ENCODE results near the gene NUDCD3. TPM values are rescaled to one million over a fixed set of nuclear protein-coding genes. Genes with fewer than 3 reads are reported as not detected.

Gene NUDCD3
- total RNA-seq, 1 experiment from 2014 or later, result 94.6 TPM

DNA sequence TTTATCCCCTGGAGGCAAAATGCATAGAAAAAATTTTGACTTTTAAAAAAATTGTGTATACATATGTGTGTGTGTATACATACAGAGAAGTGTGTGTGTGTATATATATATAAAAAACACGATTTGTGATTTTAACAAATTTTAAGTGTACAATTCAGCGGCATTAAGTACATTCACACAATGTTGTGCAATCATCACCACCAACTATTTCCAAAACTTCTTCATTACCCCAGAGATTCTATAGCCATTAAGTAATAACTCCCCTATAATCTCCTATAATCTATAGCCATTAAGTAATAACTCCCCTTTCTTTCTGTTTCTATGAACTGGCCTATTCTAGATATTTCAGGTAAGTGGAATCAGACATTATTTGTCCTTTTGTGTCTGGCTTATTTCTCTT lies 144.4 kb downstream of the NUDCD3 start:
- Histone ChIP-seq H2AFZ (ENCODE audit: low read depth, low read length, poor library complexity, severe bottlenecking) (no peak overlapping the region), H3K36me3 (ENCODE audit: control insufficient read depth in 1 of 2, insufficient read depth in 2 of 2, low read length in 2 of 2) (no peaks in the 10 kb centered on the region), H3K9ac (ENCODE audit: low read length) (no peak overlapping the region), H3K4me3 (replicated peaks in 1 of 2; ENCODE audit: low read depth in 1 of 2, low read length in 2 of 2) (no peak overlapping the region), H3K4me2 (ENCODE audit: low read length) (no peak overlapping the region), H3K27me3 (ENCODE audit: insufficient read depth, low read length) (0 out of 2 replicates have a peak, but pooled peaks cover 7% of the 10 kb centered on the region), H3K9me2 (ENCODE audit: insufficient read depth) (no peaks in the 10 kb centered on the region), H3K4me1 (ENCODE audit: control insufficient read depth in 1 of 2, insufficient read depth in 2 of 2, low read length in 2 of 2) (no peaks in the 10 kb centered on the region), H3K27ac (ENCODE audit: low read depth, low read length) (no peak overlapping the region), H4K20me1 (ENCODE audit: insufficient read depth) (no peaks in the 10 kb centered on the region), H3K9me3 (ENCODE audit: control insufficient read depth in 1 of 2, insufficient read depth in 1 of 2, low read depth in 1 of 2, low read length in 2 of 2) (no peaks in the 10 kb centered on the region; a peak in 1 of 4 replicates), H3K79me2 (ENCODE audit: insufficient read depth, low read length) (no peaks in the 10 kb centered on the region)
- POLR2A ChIA-PET, result no interaction called here
- RAD21 ChIA-PET (ENCODE audit: low non-redundant PET in 1 of 2, low total read pairs in 2 of 2, uncharacterized antibody in 2 of 2, unreplicated experiment in 2 of 2), result no interaction called here
- CTCF ChIA-PET, result no interaction called here
- intact Hi-C loops (cut with micrococcal nuclease), result loop anchor here (5.0 kb wide), 1 partner anchor 221 kb away; no protein-coding TSS in a partner anchor
- BruUV-seq (replicated peaks), result no TSS peak
- no peak for ATAC-seq
- no peak for DNase-seq (ENCODE audit: low read depth, low spot score)
- TF ChIP-seq YY1 (IDR thresholded peaks at IDR 0.05; ENCODE audit: extremely low read depth, insufficient replicate concordance, low read depth, low read length) (no peak), EZH2phosphoT487 (IDR thresholded peaks at IDR 0.05; ENCODE audit: borderline replicate concordance) (no peak), CEBPB (IDR thresholded peaks at IDR 0.05; ENCODE audit: low read depth) (no peak), JUND (IDR thresholded peaks at IDR 0.05) (no peak), POLR2A (IDR thresholded peaks at IDR 0.05; ENCODE audit: borderline replicate concordance, extremely low read depth, insufficient read depth, insufficient read length) (no peak), SIN3A (IDR thresholded peaks at IDR 0.05; ENCODE audit: low read depth) (no peak), SRF (IDR thresholded peaks at IDR 0.05; ENCODE audit: low read depth) (no peak), SP1 (IDR thresholded peaks at IDR 0.05; ENCODE audit: low read depth) (no peak), FOSL1 (IDR thresholded peaks at IDR 0.05; ENCODE audit: low read depth) (no peak)
- TF ChIP-seq, protein P1, sequence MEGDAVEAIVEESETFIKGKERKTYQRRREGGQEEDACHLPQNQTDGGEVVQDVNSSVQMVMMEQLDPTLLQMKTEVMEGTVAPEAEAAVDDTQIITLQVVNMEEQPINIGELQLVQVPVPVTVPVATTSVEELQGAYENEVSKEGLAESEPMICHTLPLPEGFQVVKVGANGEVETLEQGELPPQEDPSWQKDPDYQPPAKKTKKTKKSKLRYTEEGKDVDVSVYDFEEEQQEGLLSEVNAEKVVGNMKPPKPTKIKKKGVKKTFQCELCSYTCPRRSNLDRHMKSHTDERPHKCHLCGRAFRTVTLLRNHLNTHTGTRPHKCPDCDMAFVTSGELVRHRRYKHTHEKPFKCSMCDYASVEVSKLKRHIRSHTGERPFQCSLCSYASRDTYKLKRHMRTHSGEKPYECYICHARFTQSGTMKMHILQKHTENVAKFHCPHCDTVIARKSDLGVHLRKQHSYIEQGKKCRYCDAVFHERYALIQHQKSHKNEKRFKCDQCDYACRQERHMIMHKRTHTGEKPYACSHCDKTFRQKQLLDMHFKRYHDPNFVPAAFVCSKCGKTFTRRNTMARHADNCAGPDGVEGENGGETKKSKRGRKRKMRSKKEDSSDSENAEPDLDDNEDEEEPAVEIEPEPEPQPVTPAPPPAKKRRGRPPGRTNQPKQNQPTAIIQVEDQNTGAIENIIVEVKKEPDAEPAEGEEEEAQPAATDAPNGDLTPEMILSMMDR (IDR thresholded peaks at IDR 0.05 in 2 of 3, conservative IDR thresholded peaks at IDR 0.05 in 1 of 3; ENCODE audit: borderline replicate concordance in 1 of 3, insufficient read depth in 1 of 3, low read depth in 2 of 3, low read length in 2 of 3), result no peak

DNA sequence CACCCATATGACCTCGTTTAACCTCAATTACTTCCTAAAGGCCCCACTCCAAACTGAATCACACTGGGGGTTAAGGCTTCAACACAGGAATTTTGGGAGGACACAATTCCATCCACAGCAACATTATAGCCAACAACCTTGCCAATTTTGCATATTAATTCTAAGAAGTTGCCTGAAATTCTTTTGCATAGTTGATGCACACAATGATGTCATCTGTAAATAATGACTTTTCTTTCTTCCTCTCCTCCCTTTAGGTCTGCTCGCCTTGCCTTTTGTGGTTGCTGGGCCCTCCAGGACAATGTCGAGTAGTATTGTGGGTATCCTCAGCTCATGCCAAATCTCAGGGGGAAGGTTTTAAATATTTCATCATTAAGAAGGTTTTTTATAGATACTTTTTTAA lies 149.1 kb downstream of the NUDCD3 start:
- H3K4me1 ChIP-seq (ENCODE audit: control insufficient read depth in 1 of 2, insufficient read depth in 2 of 2, low read length in 2 of 2), result no peaks in the 10 kb centered on the region
- no TSS peak for BruUV-seq (replicated peaks)
- intact Hi-C loops (cut with micrococcal nuclease), result no loop called here
- POLR2A ChIA-PET, result no interaction called here
- CTCF ChIA-PET, result no interaction called here
- DNase-seq (ENCODE audit: low read depth, low spot score) (no peak), ATAC-seq (no peak)
- H3K9me2 ChIP-seq (ENCODE audit: insufficient read depth), result no peaks in the 10 kb centered on the region
- H3K27ac ChIP-seq (ENCODE audit: low read depth, low read length), result no peak overlapping the region
- no peaks in the 10 kb centered on the region; a peak in 1 of 4 replicates for H3K9me3 ChIP-seq (ENCODE audit: control insufficient read depth in 1 of 2, insufficient read depth in 1 of 2, low read depth in 1 of 2, low read length in 2 of 2)
- H3K4me3 ChIP-seq (replicated peaks in 1 of 2; ENCODE audit: low read depth in 1 of 2, low read length in 2 of 2), result no peak overlapping the region
- TF ChIP-seq CEBPB (IDR thresholded peaks at IDR 0.05; ENCODE audit: low read depth) (no peak), JUND (IDR thresholded peaks at IDR 0.05) (no peak), EZH2 (IDR thresholded peaks at IDR 0.05) (no peak), SRF (IDR thresholded peaks at IDR 0.05; ENCODE audit: low read depth) (no peak), ZNF274 (IDR thresholded peaks at IDR 0.05; ENCODE audit: low read depth, low read length) (no peak), EZH2phosphoT487 (IDR thresholded peaks at IDR 0.05; ENCODE audit: borderline replicate concordance) (no peak), EGR1 (IDR thresholded peaks at IDR 0.05; ENCODE audit: low read depth) (no peak)
- TF ChIP-seq, protein P1 (IDR thresholded peaks at IDR 0.05 in 2 of 3, conservative IDR thresholded peaks at IDR 0.05 in 1 of 3; ENCODE audit: borderline replicate concordance in 1 of 3, insufficient read depth in 1 of 3, low read depth in 2 of 3, low read length in 2 of 3), result no peak
- TF ChIP-seq, protein P2, sequence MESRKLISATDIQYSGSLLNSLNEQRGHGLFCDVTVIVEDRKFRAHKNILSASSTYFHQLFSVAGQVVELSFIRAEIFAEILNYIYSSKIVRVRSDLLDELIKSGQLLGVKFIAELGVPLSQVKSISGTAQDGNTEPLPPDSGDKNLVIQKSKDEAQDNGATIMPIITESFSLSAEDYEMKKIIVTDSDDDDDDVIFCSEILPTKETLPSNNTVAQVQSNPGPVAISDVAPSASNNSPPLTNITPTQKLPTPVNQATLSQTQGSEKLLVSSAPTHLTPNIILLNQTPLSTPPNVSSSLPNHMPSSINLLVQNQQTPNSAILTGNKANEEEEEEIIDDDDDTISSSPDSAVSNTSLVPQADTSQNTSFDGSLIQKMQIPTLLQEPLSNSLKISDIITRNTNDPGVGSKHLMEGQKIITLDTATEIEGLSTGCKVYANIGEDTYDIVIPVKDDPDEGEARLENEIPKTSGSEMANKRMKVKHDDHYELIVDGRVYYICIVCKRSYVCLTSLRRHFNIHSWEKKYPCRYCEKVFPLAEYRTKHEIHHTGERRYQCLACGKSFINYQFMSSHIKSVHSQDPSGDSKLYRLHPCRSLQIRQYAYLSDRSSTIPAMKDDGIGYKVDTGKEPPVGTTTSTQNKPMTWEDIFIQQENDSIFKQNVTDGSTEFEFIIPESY (IDR thresholded peaks at IDR 0.05; ENCODE audit: extremely low read depth, insufficient replicate concordance, low read length), result no peak
- H3K4me2 ChIP-seq (ENCODE audit: low read length), result no peak overlapping the region
- no peak overlapping the region for H3K9ac ChIP-seq (ENCODE audit: low read length)
- no peaks in the 10 kb centered on the region for H3K79me2 ChIP-seq (ENCODE audit: insufficient read depth, low read length)
- H3K27me3 ChIP-seq (ENCODE audit: insufficient read depth, low read length), result 0 out of 2 replicates have a peak, but pooled peaks cover 7% of the 10 kb centered on the region
- RAD21 ChIA-PET (ENCODE audit: low non-redundant PET in 1 of 2, low total read pairs in 2 of 2, uncharacterized antibody in 2 of 2, unreplicated experiment in 2 of 2), result no interaction called here
- H3K36me3 ChIP-seq (ENCODE audit: control insufficient read depth in 1 of 2, insufficient read depth in 2 of 2, low read length in 2 of 2), result no peaks in the 10 kb centered on the region
- H2AFZ ChIP-seq (ENCODE audit: low read depth, low read length, poor library complexity, severe bottlenecking), result no peak overlapping the region
- H4K20me1 ChIP-seq (ENCODE audit: insufficient read depth), result no peaks in the 10 kb centered on the region
